ENCODE results near the gene FKBP7.

DNA sequence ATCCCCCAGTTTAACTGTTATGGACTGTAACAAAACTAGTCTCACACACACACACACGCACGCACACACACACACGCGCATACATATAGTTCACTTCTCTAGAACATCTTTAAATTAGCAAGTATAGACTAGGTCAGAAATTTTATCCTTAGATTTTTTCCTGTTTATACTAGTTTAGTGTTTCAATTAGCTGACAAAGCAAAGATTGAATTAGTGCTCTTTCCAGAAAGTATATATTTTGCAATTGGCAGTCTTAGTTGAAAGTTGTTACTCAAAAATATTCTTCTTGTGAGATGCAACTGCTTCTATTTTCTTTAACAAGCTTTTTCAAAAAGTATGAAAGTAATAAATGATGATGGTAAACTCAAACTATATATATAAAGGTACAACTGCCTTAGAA is 24.4 kb upstream of the FKBP7 start:
- TF ChIP-seq, protein P1, sequence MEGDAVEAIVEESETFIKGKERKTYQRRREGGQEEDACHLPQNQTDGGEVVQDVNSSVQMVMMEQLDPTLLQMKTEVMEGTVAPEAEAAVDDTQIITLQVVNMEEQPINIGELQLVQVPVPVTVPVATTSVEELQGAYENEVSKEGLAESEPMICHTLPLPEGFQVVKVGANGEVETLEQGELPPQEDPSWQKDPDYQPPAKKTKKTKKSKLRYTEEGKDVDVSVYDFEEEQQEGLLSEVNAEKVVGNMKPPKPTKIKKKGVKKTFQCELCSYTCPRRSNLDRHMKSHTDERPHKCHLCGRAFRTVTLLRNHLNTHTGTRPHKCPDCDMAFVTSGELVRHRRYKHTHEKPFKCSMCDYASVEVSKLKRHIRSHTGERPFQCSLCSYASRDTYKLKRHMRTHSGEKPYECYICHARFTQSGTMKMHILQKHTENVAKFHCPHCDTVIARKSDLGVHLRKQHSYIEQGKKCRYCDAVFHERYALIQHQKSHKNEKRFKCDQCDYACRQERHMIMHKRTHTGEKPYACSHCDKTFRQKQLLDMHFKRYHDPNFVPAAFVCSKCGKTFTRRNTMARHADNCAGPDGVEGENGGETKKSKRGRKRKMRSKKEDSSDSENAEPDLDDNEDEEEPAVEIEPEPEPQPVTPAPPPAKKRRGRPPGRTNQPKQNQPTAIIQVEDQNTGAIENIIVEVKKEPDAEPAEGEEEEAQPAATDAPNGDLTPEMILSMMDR (IDR thresholded peaks at IDR 0.05; ENCODE audit: control extremely low read depth in 1 of 3, insufficient read depth in 1 of 3, low read depth in 1 of 3, low read length in 3 of 3): no peak
- TF ChIP-seq CEBPB (IDR thresholded peaks at IDR 0.05; ENCODE audit: low read depth, low read length) (no peak), CHD2 (IDR thresholded peaks at IDR 0.05; ENCODE audit: low read length) (no peak), POLR2AphosphoS5 (IDR thresholded peaks at IDR 0.05; ENCODE audit: low read depth, low read length) (no peak), POLR2A (IDR thresholded peaks at IDR 0.05; ENCODE audit: control extremely low read depth in 1 of 2, low read depth in 2 of 2, low read length in 2 of 2) (no peak), EP300 (IDR thresholded peaks at IDR 0.05; ENCODE audit: borderline replicate concordance in 1 of 2, low read depth in 2 of 2, low read length in 2 of 2) (no peak), CREB1 (IDR thresholded peaks at IDR 0.05) (no peak), KDM4A (IDR thresholded peaks at IDR 0.05; ENCODE audit: low read depth, low read length, severe bottlenecking) (no peak)

Data from H1 (cell line).